Muscle of back (tissue), 13 donors: ENCODE results near the gene DCAF10. TPM values are rescaled to one million over a fixed set of nuclear protein-coding genes. Genes with fewer than 3 reads are reported as not detected.
"Not testable (repeated sequence)": the region's sequence is repeated elsewhere in the genome, so short reads cannot be mapped to it uniquely, and the experiment has no call there.

Source experiments
- DNase-seq, 3 donors: peaks; one replicate each; pipeline versions ENCODE4 v3.0.0 to v3.0.0-alpha.2; 2013
- long read RNA-seq, 9 donors: transcript quantifications; one replicate each; lab custom pipeline, GENCODE V29; 2026
- polyA plus RNA-seq, 10 donors: library from polyadenylated mRNA; unstranded; fragments of 120-200 nt; gene quantifications; one replicate each; pipeline ENCODE4 v1.2.1, GENCODE V29; 2013; ENCODE audit not compliant: insufficient read length in 10 of 10

DCAF10 gene, protein sequence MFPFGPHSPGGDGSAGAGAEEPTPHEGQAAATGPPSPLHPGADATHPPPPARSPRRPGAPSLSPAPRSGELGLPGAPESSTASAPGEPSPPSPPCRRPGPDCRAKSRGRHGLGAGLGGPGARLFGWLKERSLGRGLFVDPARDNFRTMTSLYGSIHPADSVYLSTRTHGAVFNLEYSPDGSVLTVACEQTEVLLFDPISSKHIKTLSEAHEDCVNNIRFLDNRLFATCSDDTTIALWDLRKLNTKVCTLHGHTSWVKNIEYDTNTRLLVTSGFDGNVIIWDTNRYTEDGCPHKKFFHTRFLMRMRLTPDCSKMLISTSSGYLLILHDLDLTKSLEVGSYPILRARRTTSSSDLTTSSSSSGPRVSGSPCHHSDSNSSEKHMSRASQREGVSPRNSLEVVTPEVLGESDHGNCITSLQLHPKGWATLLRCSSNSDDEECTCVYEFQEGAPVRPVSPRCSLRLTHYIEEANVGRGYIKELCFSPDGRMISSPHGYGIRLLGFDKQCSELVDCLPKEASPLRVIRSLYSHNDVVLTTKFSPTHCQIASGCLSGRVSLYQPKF
- polyA plus RNA-seq, result 10 to 100 TPM; 18.5 to 32.2 (median 25.1) TPM
- long read RNA-seq, donor 1, partial matches to known transcripts, result 0 of 1 reads
- long read RNA-seq, donor 1, other reads (novel, unspliced or antisense), result 0 of 1 reads
- long read RNA-seq, donor 2, partial matches to known transcripts, result 0 of 3 reads
- long read RNA-seq, donor 2, other reads (novel, unspliced or antisense), result 0 of 3 reads
- long read RNA-seq, donor 3, result 0 reads
- long read RNA-seq, donor 4, partial matches to known transcripts, result 0 of 1 reads
- long read RNA-seq, donor 4, other reads (novel, unspliced or antisense), result 0 of 1 reads
- long read RNA-seq, donor 5, partial matches to known transcripts, result 0 of 1 reads
- long read RNA-seq, donor 5, other reads (novel, unspliced or antisense), result 0 of 1 reads
- long read RNA-seq, donor 6, transcript DCAF10-202 (7 exons, 3,862 nt), result major isoform, 5 of 5 reads
- long read RNA-seq, donor 6, partial matches to known transcripts, result 0 of 5 reads
- long read RNA-seq, donor 6, other reads (novel, unspliced or antisense), result 0 of 5 reads
- long read RNA-seq, donor 7, partial matches to known transcripts, result 0 of 2 reads
- long read RNA-seq, donor 7, other reads (novel, unspliced or antisense), result 0 of 2 reads
- long read RNA-seq, donor 8, partial matches to known transcripts, result 0 of 2 reads
- long read RNA-seq, donor 8, other reads (novel, unspliced or antisense), result 0 of 2 reads
- long read RNA-seq, donor 9, result 0 reads

DNA sequence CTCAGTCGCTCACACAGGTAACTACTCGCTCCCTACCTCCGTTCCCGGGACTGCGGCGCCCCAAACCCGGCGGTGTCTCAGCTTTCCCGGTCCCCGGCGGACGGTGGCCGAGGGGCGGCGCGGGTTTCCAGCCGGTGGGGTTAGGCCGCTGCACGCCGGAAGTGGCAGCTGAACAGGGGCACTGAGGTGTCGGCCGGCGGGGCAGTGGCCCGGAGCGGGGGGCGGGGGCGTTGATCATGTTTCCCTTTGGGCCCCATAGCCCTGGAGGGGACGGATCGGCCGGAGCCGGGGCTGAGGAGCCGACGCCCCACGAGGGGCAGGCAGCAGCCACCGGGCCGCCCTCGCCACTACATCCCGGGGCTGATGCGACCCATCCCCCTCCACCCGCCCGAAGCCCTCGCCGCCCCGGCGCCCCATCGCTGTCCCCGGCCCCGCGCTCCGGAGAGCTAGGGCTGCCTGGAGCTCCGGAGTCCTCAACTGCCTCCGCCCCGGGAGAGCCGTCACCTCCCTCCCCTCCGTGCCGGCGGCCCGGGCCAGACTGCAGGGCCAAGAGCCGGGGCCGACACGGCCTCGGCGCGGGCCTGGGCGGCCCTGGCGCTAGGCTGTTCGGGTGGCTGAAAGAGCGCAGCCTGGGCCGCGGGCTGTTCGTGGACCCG lies at the start of gene DCAF10:
Gene DCAF10, plus strand, starts transcription at position 167 of the 656 bp plus-strand sequence. Its CDS starts 70 bp downstream, at position 237.
- peak; percentile 80 to 96 (median 89) for DNase-seq

DNA sequence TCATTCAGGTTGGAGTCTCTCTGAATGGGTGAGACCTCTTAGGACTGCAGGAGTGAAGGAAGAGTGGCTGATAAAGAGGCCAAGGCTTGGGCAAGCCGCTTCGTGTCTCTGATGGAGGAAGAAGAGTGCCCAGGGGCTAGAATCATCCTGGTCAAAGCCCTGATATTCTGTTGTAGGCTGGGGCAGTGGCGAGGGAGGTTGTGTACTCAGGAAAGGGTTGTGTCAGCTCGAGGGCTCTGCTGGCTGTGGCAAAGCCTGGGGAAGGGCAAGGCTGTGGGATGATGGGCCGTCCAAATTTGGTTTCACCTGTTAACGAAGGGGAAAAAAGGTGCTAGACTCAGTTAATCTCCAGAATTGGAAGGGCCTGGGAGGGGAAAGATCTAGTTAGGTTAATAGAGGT lies 49.4 kb upstream of the DCAF10 start:
- no peak for DNase-seq

DNA sequence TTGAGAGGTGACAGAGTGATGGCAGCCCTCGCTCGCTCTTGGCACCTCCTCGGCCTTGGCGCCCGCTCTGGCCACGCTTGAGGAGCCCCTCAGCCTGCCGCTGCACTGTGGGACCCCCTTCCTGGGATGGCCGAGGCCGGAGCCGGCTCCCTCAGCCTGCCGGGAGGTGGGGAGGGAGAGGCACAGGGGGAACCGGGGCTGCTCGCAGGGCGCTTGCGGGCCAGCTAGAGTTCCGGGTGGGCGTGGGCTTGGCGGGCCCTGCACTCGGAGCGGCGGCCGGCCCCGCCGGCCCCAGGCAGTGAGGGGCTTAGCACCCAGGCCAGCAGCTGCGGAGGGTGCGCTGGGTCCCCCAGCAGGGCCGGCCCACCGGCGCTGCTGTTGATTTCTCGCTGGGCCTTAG lies 48.9 kb upstream of the DCAF10 start:
- not testable (repeated sequence) for DNase-seq

GRCh38 chr9:37752112-37752511 lies 48.5 kb upstream of the DCAF10 start:
- not testable (repeated sequence) for DNase-seq

GRCh38 chr9:37752642-37753488 lies 47.7 kb upstream of the DCAF10 start:
- no peak for DNase-seq

- peak; percentile 59 to 93 (median 77) for DNase-seq
These were observed 47.0 kb upstream of the DCAF10 start, which contains the start of gene TRMT10B for GRCh38 chr9:37753489-37754190. Gene TRMT10B, plus strand, starts transcription at chr9:37753805. Its CDS starts 8,127 bp downstream, at chr9:37761932.

DNA sequence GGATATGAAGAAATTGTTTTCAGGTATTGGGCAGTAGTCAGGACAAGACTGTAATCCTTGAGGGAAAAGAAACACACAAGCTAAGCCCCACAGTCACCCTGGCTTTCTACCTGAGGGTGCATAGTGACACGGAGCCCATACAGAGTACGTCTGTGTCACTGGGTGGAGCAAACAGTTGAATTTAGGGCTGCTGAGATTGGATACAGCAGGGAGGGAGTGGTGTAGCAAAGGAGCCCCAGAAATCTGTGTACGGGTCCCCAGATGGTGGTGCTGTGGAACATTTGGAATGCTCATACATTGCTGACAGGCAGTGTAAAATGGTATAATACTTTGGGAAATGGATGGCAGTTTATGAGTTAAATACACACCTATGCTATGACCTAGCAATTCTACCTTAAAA lies 41.9 kb upstream of the DCAF10 start:
- DNase-seq, result no peak

DNA sequence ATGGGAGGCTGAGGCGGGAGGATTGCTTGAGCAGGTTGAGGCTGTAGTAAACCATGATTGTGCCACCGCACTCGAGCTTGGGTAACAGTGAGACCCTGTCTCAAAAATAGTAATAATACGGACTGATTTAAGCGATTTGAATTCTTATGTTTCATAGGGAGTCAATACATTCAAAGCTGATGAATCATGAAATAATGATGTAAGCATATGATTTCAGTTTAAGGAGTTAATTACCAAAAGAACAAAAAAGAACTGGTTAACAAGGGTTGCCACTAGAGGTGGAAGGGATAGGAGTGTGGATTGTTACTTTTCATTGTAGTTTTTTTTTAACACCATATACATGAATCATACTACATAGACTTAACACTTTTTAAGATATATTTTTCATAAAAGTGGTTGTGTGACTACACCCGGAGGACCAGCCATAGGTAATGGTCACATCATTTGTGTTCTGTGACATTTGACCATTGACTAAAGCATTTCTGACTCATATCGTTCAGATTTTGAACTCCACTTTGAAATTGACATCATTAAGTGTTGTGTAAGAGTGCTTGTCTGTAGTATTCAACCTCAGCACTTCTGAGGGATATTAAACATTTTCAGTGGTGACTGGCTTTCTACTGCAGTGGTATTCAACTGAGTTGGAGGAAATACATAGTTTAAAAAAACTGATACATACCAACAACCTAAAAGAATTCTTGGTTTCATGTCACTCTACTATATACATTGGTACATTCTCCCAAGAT lies 40.0 kb upstream of the DCAF10 start:
- peak in 1 of 3 donors; percentile 32 for DNase-seq

DNA sequence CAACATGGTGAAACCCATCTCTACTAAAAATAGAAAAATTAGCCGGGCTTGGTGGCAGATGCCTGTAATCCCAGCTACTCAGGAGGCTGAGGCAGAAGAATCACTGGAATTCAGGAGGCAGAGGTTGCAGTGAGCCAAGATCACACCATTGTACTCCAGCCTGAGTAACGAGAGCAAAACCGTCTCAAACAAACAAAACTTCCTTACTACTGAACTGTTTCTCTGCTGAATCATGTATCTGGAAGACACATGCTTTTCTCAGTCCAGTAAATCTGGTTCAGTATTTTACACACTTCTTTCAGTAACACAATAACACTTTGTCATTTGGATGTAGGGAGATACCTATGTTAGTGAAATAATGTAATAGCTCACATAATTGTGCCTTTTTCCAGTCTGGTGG lies 39.1 kb upstream of the DCAF10 start:
- DNase-seq, result no peak

DNA sequence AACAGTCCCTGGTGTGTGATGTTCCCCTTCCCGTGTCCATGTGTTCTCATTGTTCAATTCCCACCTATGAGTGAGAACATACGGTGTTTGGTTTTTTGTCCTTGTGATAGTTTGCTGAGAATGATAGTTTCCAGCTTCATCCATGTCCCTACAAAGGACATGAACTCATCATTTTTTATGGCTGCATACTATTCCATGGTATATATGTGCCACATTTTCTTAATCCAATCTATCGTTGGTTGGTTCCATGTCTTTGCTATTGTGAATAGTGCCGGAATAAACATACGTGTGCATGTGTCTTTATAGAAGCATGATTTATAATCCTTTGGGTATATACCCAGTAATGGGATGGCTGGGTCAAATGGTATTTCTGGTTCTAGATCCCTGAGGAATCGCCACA lies 35.3 kb upstream of the DCAF10 start:
- DNase-seq, result not testable (repeated sequence)

DNA sequence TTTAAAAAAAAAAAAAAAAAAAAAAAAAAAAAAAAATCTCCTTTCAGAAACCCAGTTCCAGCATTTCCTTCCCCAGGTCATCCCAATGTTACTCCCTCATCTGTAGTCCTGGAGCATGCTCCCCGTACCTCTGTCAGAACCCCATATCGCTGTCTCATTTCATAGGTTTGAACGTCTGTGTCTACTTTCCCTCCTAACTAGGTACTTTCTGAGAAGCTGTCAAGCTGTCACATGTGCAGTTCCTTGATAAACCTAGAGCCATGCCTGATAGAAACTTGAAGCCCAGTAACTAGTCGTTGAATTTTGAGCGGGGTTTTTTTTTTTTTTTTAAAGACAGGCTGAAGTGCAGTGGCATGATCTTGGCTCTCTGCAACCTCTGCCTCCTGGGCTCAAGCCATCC lies 31.3 kb upstream of the DCAF10 start:
- no peak for DNase-seq

DNA sequence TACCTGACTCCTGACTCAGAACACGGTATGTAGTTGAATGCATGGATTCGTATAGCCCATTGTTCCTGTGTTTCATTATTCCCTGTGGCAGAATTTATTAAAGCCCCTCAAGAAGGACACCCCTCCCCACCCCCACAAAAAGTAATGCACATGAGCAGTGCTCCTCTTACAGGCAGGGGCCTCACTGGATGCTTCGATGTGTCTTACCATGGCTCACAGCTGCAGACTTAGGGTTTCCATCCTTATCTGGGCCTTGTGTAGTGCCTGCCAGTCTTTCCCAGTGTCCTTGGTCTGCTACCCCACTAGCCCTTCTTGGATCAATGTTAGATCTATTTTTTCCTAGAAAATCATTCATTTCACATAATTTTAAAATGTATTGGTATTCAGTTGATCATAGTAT lies 30.6 kb upstream of the DCAF10 start:
- DNase-seq, result no peak

- DNase-seq, result no peak
These were observed 25.2 kb upstream of the DCAF10 start for GRCh38 chr9:37775216-37775919.

DNA sequence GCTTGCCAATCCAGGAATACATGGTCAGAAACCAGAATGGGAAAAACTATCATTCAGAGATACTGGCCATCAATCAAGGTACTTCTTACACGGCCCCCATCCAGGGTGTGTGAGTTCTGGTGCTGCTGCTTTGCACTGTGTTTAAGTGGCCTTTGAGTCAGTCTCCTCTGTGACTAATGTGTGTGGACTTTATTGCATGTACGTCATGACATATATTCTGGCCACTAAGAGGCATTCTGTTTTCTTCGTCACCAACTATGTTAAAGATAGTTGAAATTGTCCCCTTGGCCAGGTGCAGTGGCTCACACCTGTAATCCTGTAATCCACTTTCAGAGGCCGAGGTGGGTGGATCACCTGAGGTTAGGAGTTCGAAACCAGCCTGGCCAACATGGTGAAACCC lies 24.3 kb upstream of the DCAF10 start:
- no peak for DNase-seq

DNA sequence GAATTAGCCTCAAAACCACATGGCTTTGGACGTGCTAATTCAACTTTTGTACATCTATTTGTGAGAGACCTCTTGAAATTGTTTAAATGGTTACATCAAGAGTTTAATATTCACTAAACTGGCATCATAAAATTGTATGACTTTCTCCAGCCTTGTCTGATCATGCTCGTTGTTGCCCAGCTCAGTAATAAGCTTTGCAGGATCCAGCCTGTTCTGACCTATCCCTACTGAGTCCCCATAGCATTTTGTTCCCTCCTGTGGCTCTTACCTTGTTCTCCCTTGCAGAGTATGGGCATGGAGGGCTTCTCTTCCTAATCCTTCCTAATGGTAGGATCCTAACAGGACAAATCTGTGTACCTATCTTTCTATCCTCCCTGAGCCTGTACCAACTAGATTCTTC lies 22.1 kb upstream of the DCAF10 start:
- DNase-seq, result no peak

DNA sequence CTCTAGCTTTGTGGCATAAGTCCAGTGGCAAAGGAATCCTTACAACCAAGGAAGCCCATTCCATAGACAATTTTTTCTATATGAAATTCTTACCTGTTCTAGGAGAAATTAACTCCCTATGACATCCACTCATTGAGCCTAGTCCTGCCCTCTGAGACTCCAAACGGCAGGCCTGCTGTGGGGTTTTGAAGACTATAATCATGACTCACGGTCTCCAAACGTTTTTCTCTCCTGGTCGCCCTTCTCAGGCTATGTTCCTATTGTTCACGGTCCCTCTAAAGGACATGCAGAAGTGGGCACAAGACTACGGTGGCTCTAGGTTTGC lies 16.3 kb upstream of the DCAF10 start:
- no peak for DNase-seq

DNA sequence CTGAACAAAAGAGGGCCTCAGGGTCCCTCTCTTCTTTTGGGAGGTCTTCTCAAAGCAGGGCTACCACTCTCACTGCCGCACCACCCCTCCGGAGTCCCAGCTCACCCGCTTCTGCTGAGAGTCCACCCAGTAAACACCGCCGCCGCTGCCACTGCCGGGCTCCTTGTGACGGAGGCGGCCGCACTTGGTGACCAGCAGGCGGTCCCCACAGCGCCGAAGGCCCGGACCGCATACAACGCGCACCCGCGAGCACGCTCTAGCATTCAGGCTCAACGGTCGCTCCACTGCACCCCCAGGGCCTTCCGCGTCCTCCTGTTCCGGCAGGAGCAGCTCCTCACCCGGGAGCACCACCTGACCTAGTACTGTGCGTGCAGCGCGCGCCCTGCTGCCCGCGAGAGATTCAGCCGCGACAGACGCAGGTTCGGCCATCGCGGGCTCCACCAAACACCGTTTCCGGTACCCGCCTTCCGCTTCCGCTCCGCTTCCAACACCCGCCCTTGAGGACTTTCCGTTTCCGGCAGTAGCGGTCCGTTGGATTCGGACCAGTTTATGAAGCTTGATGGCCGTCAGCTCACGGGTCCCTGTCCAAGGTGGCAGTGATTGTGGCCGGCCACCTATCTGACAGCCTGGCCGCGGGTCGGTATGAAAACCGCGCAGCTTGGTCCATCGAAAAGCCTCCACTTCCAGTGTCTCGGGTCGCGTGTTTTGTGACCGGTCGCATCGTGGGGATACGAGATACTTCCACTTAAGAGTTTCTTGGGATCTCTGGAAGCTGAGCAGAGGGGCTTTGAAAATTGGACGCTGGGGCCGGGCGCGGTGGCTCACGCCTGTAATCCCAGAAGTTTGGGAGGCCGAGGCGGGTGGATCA lies 15.7 kb upstream of the DCAF10 start, which contains the start of gene EXOSC3:
Gene EXOSC3, minus strand, starts transcription at position 449 of the 868 bp plus-strand sequence. Its CDS starts 20 bp downstream, at position 429.
- peak; percentile 91 to 97 (median 94) for DNase-seq
